Liver (tissue), 3 donors: ENCODE results near the gene RNASE13.

Source experiments
- CTCF ChIP-seq: fragments of 150-350 bp; IDR thresholded peaks from 2 replicates; pipeline ENCODE4 v1.5.1; 2017; ENCODE audit warnings: improper control_type of control experiment, low read depth, low read length; ENCODE audit not compliant: missing input control
- GABPA ChIP-seq, 2 donors: IDR thresholded peaks in 1 of 2; conservative IDR thresholded peaks in 1 of 2; 2 replicates each; pipeline ENCODE4 v1.6.1; 2016; ENCODE audit warnings: antibody characterized with exemption in 2 of 2, mild to moderate bottlenecking in 1 of 2, moderate library complexity in 1 of 2
- JUND ChIP-seq, 2 donors: IDR thresholded peaks; 2 replicates each; pipeline ENCODE4 v1.6.1; 2016; ENCODE audit warnings: antibody characterized with exemption in 2 of 2
- NR2F2 ChIP-seq: IDR thresholded peaks from 2 replicates; pipeline ENCODE4 v1.6.1; 2016; ENCODE audit warnings: antibody characterized with exemption
- RXRA ChIP-seq, 2 donors: IDR thresholded peaks; 2 replicates each; pipeline ENCODE4 v1.6.1; 2017 to 2018; ENCODE audit warnings: antibody characterized with exemption in 2 of 2, mild to moderate bottlenecking in 1 of 2
- SP1 ChIP-seq: IDR thresholded peaks from 2 replicates; pipeline ENCODE4 v1.6.1; 2018; ENCODE audit warnings: antibody characterized with exemption, mild to moderate bottlenecking
- YY1 ChIP-seq: IDR thresholded peaks from 2 replicates; pipeline ENCODE4 v1.6.1; 2016; ENCODE audit warnings: antibody characterized with exemption, mild to moderate bottlenecking
- TF ChIP-seq, protein P1 (sequence below): IDR thresholded peaks from 2 replicates; pipeline ENCODE4 v1.6.1; 2016; ENCODE audit warnings: antibody characterized with exemption
- TF ChIP-seq, protein P2 (sequence below): IDR thresholded peaks from 2 replicates; pipeline ENCODE4 v1.6.1; 2016; ENCODE audit warnings: antibody characterized with exemption, mild to moderate bottlenecking
- TF ChIP-seq, protein P3 (sequence below): IDR thresholded peaks from 2 replicates; pipeline ENCODE4 v1.6.1; 2016; ENCODE audit warnings: antibody characterized with exemption
- TF ChIP-seq, protein P4 (sequence below): IDR thresholded peaks from 2 replicates; pipeline ENCODE4 v1.6.1; 2016; ENCODE audit warnings: antibody characterized with exemption
- donor health status: healthy.
- donor health status: healthy.

DNA sequence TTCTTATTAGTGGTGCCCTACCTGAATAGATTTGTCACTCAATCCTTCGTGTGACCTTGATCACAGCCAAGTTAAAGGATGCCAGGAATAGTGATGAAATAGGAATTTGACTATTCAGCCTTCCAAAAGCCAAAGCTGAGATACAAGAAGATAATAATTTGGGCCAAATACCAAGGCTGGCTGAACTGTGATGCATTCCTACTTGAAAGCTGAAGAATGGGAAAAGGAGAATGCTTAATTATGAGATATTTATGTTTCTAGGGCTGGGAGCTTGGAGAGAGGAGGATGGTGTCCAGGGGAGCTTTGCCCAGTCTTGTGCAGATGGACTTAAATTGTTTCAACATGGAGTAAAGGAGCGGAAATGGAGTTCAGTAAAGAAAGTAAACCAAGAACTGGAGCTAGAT is 12.8 kb upstream of the RNASE13 start:
- no peak for TF ChIP-seq GABPA (IDR thresholded peaks at IDR 0.05 in 1 of 2, conservative IDR thresholded peaks at IDR 0.05 in 1 of 2)
- no peak for TF ChIP-seq CTCF
- TF ChIP-seq, protein P1, sequence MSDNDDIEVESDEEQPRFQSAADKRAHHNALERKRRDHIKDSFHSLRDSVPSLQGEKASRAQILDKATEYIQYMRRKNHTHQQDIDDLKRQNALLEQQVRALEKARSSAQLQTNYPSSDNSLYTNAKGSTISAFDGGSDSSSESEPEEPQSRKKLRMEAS: peak; percentile 61
- TF ChIP-seq, protein P2, sequence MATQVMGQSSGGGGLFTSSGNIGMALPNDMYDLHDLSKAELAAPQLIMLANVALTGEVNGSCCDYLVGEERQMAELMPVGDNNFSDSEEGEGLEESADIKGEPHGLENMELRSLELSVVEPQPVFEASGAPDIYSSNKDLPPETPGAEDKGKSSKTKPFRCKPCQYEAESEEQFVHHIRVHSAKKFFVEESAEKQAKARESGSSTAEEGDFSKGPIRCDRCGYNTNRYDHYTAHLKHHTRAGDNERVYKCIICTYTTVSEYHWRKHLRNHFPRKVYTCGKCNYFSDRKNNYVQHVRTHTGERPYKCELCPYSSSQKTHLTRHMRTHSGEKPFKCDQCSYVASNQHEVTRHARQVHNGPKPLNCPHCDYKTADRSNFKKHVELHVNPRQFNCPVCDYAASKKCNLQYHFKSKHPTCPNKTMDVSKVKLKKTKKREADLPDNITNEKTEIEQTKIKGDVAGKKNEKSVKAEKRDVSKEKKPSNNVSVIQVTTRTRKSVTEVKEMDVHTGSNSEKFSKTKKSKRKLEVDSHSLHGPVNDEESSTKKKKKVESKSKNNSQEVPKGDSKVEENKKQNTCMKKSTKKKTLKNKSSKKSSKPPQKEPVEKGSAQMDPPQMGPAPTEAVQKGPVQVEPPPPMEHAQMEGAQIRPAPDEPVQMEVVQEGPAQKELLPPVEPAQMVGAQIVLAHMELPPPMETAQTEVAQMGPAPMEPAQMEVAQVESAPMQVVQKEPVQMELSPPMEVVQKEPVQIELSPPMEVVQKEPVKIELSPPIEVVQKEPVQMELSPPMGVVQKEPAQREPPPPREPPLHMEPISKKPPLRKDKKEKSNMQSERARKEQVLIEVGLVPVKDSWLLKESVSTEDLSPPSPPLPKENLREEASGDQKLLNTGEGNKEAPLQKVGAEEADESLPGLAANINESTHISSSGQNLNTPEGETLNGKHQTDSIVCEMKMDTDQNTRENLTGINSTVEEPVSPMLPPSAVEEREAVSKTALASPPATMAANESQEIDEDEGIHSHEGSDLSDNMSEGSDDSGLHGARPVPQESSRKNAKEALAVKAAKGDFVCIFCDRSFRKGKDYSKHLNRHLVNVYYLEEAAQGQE: no peak
- peak; percentile 16 for TF ChIP-seq YY1
- TF ChIP-seq, protein P3, sequence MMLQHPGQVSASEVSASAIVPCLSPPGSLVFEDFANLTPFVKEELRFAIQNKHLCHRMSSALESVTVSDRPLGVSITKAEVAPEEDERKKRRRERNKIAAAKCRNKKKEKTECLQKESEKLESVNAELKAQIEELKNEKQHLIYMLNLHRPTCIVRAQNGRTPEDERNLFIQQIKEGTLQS: peak; percentile 35
- TF ChIP-seq SP1: peak; percentile 50
- TF ChIP-seq JUND (IDR thresholded peaks at IDR 0.05): peak in 1 of 2 donors; percentile 71
- TF ChIP-seq, protein P4, sequence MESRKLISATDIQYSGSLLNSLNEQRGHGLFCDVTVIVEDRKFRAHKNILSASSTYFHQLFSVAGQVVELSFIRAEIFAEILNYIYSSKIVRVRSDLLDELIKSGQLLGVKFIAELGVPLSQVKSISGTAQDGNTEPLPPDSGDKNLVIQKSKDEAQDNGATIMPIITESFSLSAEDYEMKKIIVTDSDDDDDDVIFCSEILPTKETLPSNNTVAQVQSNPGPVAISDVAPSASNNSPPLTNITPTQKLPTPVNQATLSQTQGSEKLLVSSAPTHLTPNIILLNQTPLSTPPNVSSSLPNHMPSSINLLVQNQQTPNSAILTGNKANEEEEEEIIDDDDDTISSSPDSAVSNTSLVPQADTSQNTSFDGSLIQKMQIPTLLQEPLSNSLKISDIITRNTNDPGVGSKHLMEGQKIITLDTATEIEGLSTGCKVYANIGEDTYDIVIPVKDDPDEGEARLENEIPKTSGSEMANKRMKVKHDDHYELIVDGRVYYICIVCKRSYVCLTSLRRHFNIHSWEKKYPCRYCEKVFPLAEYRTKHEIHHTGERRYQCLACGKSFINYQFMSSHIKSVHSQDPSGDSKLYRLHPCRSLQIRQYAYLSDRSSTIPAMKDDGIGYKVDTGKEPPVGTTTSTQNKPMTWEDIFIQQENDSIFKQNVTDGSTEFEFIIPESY: no peak
- no peak for TF ChIP-seq NR2F2
- peak; percentile 69 to 77 for TF ChIP-seq RXRA (IDR thresholded peaks at IDR 0.05)
